ENCODE data around the gene PEAK3. TPM values are rescaled to one million over a fixed set of nuclear protein-coding genes. Genes with fewer than 3 reads are reported as not detected.
A peak's percentile ranks its signal among the peaks of the same experiment; 100 is the strongest.

PEAK3 gene
- total and polyA plus RNA-seq, 10 of the 15 experiments (the other 5 are each of a cell fraction or from before 2014, with no cell fraction given) = 0.03 to 0.10 (median 0.05) TPM; not detected in 7

DNA sequence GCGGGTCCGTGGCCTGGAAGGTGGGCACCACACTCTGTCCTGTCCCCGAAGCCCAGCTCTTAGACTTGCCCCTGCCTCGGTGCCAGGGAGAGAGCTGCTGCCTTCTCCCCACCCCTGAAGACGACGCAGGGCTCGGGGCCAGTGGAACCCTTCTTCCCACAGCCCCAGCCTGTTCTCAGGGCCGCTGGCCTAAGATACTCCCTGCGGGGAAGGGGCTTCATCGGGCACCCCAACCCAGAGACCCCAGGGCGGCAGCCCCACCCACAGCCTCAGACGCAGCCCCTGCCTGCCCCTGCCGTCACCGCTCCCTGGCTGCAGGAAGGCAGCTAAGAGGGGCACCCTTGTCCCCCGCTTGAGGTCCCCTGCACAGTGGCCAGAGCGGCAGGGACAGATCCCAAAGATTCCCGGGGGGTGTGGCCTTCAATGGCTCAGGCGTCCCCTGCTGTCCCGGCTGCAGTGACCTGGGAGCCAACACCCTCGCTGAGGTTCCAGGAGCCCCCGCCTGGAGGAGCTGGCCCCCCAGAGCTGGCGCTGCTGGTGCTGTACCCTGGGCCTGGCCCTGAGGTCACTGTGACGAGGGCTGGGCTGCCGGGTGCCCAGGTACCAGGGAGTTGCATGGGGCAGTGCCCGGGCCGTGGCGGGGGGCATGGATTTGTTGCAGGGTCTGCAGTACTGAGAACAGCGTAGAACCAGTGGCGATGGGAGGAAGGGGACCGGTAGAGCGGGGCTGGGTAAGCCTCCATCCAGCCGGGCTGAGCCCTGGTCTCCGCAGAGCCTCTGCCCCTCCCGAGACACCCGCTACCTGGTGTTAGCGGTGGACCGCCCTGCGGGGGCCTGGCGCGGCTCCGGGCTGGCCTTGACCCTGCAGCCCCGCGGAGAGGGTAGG lies 31.9 kb downstream of the PEAK3 start:
- Histone ChIP-seq H3K79me2 (ENCODE audit: control insufficient read depth, insufficient read depth, low read length) (no peaks in the 10 kb centered on the region), H2AFZ (ENCODE audit: control insufficient read depth, low read depth, low read length) (no peak overlapping the region), H3K9me3 (replicated peaks; ENCODE audit: control insufficient read depth, insufficient read depth, low read length) (no peaks in the 10 kb centered on the region; the same call in 2 of the 3 replicates), H3K4me2 (ENCODE audit: control insufficient read depth, insufficient read depth) (no peak overlapping the region), H3K27ac (ENCODE audit: control insufficient read depth, insufficient read depth) (no peak overlapping the region), H3K4me3 (no peak overlapping the region), H4K20me1 (ENCODE audit: control insufficient read depth, insufficient read depth) (no peaks in the 10 kb centered on the region; the same call in 1 of the 2 replicates), H3K27me3 (replicated peaks in 1 of 2; ENCODE audit: control insufficient read depth in 2 of 2, insufficient read depth in 2 of 2, low read length in 1 of 2) (peaks cover 14 to 19% of the 10 kb centered on the region in 2 experiments; a peak in 3 of 4 replicates), H3K4me1 (ENCODE audit: control insufficient read depth, insufficient read depth, low read length) (no peaks in the 10 kb centered on the region; the same call in 1 of the 2 replicates), H3K36me3 (ENCODE audit: control insufficient read depth in 2 of 2, insufficient read depth in 2 of 2, low read length in 1 of 2) (peaks cover 0 to 32% of the 10 kb centered on the region in 2 experiments; a peak in 2 of 4 replicates), H3K9ac (ENCODE audit: control insufficient read depth, insufficient read depth, low read length) (no peak overlapping the region)
- RAD21 ChIA-PET (ENCODE audit: unreplicated experiment) = interaction anchor here (1.3 kb wide), 1 partner anchor 14 kb away, joined by 4 read pairs; no protein-coding TSS in a partner anchor
- ATAC-seq (peak; percentile 10), FAIRE-seq (no peak), DNase-seq (ENCODE audit: low read depth, low spot score) (no peak)
- CTCF ChIA-PET = interaction anchor here (0.8 kb wide), 1 partner anchor 10 kb away, joined by 3 read pairs; no protein-coding TSS in a partner anchor
- intact Hi-C loops (cut with micrococcal nuclease; ENCODE audit: unreplicated experiment) = no loop called here
- TF ChIP-seq SMARCA5 (IDR thresholded peaks at IDR 0.05) = no peak
- TF ChIP-seq POLR2A (IDR thresholded peaks at IDR 0.05; ENCODE audit: low read depth, low read length) = peak; percentile 33
- TF ChIP-seq, protein P1, sequence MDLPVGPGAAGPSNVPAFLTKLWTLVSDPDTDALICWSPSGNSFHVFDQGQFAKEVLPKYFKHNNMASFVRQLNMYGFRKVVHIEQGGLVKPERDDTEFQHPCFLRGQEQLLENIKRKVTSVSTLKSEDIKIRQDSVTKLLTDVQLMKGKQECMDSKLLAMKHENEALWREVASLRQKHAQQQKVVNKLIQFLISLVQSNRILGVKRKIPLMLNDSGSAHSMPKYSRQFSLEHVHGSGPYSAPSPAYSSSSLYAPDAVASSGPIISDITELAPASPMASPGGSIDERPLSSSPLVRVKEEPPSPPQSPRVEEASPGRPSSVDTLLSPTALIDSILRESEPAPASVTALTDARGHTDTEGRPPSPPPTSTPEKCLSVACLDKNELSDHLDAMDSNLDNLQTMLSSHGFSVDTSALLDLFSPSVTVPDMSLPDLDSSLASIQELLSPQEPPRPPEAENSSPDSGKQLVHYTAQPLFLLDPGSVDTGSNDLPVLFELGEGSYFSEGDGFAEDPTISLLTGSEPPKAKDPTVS (IDR thresholded peaks at IDR 0.05; ENCODE audit: low read depth, low read length) = no peak
- peak; percentile 8; the same call in 1 of the 2 replicates for TF ChIP-seq POLR2AphosphoS2 (IDR thresholded peaks at IDR 0.05; ENCODE audit: low read depth, low read length)
- peak; percentile 44; the same call in 1 of the 2 replicates for TF ChIP-seq PML (IDR thresholded peaks at IDR 0.05; ENCODE audit: low read length)
- TF ChIP-seq, protein P2, sequence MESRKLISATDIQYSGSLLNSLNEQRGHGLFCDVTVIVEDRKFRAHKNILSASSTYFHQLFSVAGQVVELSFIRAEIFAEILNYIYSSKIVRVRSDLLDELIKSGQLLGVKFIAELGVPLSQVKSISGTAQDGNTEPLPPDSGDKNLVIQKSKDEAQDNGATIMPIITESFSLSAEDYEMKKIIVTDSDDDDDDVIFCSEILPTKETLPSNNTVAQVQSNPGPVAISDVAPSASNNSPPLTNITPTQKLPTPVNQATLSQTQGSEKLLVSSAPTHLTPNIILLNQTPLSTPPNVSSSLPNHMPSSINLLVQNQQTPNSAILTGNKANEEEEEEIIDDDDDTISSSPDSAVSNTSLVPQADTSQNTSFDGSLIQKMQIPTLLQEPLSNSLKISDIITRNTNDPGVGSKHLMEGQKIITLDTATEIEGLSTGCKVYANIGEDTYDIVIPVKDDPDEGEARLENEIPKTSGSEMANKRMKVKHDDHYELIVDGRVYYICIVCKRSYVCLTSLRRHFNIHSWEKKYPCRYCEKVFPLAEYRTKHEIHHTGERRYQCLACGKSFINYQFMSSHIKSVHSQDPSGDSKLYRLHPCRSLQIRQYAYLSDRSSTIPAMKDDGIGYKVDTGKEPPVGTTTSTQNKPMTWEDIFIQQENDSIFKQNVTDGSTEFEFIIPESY (IDR thresholded peaks at IDR 0.05) = 0 out of 2 replicates have a peak, but pooled peaks have one; percentile 16
- BruUV-seq (replicated peaks) = no TSS peak
- 46% methylated on average over 42 of the region's 43 CpGs for WGBS (ENCODE audit: insufficient coverage, insufficient replicate concordance, low lambda C conversion rate, missing lambda C conversion rate)
- SMC1A ChIA-PET (ENCODE audit: uncharacterized antibody, unreplicated experiment) = no interaction called here
- POLR2A ChIA-PET = no interaction called here
- in situ Hi-C loops (cut with MboI) = no loop called here
